ENCODE data around the gene CCDC120.
A peak's percentile ranks its signal among the peaks of the same experiment; 100 is the strongest.

Gene CCDC120

GRCh38 chrX:49103637-49104036 lies 44.8 kb downstream of the CCDC120 start:
- no peak for DNase-seq

GRCh38 chrX:49106296-49106695 lies 47.5 kb downstream of the CCDC120 start:
- DNase-seq: no peak

DNA sequence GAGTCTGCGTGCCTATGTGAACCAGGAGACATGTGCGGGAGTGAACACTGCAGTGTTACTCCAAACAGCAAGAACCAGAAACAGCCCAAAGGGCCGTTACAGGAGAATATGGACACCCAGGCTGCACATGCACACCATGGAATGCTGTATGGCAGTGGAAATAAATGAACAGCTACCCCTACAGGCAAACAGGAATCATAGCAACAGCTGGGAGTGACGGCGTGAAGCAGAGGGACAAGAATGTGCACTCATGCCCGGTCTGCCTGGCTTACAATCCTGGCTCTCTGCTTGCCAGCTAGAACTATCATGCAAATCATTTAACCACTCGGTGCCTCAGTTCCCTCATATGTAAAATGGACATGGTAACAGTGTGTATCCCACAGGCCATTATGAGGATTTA lies 48.1 kb downstream of the CCDC120 start:
- peak in 1 of 5 experiments; percentile 19 for DNase-seq

DNA sequence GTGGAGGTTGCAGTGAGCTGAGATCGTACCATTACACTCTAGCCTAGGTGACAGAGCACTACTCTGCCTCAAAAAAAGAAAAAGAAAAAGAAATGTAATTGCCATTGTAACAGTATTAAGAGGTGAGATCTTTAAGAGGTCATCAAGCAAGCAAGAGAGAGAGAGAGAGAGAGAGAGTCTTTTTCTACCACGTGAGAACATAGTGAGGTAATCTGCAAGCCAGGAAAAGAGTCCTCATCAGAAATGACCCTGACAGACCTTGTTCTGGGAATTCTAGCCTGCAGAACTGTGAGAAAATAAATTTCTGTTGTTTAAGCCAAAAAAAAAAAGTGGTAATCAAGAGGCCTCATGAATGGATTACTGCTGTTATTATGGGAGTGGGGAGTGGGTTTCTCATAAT lies 49.8 kb downstream of the CCDC120 start:
- DNase-seq: no peak

DNA sequence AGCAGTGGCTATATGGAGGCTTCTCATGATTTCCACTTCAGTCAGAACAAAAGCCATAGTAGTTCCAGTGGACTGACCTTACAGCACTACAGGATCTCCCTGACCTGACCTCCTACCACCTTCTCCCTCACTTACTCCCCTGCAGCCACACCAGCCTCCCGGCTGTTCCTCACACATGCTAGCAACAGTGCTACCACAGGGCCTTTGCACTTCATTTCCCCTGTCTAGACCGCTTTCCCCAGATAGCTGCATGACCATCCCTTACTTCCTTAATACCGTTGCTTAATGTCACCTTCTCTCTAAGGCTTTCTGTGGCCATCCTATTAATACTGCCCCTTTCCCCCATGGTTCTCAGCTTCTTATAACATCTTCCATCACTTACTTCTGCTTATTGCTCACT lies 51.6 kb downstream of the CCDC120 start:
- no peak for DNase-seq

DNA sequence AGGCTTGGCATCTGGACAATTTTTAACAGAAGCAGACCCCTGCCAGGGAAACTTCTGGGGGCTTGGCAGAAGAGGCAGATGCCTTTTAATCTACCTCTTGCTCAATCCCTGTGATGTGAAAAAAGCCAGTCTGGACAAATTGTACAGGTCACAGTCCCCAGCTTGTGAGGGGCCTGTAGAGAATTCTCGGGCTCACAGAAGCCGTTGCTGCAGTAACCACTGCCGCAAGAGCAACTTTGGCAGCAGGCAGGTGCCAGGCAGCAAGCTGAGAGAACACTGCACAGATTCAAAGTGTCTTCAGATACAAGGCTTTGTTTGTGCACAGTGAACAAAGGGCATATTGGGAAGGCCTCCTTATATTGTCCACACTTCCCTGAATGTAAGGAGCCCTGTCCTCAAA lies 53.0 kb downstream of the CCDC120 start:
- DNase-seq: no peak

GRCh38 chrX:49116076-49116475 lies 57.3 kb downstream of the CCDC120 start:
- DNase-seq: no peak

- DNase-seq: no peak
Observed at GRCh38 chrX:49116716-49117115, 57.9 kb downstream of the CCDC120 start.

DNA sequence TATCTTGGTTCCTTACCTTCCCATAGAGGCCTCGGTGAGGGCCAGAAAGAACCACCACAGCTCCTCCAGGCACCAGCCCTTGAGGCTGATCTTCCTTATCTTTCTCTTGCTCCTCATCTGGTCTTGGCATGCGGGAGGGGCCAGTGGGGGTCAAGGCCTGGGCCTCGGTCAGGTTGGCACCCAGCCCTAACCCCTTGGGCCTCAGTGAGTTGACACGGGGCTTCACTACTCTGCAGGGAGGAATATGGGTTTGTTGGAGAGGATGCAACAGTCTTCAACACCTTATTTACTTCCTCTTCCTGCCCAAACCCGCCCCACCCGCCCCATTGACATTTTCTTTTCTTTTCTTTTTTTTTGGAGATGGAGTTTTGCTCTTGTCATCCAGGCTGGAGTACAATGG lies 58.8 kb downstream of the CCDC120 start:
- peak in 1 of 5 experiments; percentile 19 for DNase-seq

Measured in T-helper 2 cell (primary cell).